Measurements from ENCODE around the gene LANCL2. TPM values are rescaled to one million over a fixed set of nuclear protein-coding genes. Genes with fewer than 3 reads are reported as not detected.
A peak's percentile ranks its signal among the peaks of the same experiment; 100 is the strongest.

Gene LANCL2
- total RNA-seq, 1 experiment from 2014 or later: 14.3 TPM

- no TSS peak for BruUV-seq (replicated peaks)
- H3K9me3 Mint-ChIP-seq (ENCODE audit: unreplicated experiment): no peaks in the 10 kb centered on the region
- TF ChIP-seq, protein P1, sequence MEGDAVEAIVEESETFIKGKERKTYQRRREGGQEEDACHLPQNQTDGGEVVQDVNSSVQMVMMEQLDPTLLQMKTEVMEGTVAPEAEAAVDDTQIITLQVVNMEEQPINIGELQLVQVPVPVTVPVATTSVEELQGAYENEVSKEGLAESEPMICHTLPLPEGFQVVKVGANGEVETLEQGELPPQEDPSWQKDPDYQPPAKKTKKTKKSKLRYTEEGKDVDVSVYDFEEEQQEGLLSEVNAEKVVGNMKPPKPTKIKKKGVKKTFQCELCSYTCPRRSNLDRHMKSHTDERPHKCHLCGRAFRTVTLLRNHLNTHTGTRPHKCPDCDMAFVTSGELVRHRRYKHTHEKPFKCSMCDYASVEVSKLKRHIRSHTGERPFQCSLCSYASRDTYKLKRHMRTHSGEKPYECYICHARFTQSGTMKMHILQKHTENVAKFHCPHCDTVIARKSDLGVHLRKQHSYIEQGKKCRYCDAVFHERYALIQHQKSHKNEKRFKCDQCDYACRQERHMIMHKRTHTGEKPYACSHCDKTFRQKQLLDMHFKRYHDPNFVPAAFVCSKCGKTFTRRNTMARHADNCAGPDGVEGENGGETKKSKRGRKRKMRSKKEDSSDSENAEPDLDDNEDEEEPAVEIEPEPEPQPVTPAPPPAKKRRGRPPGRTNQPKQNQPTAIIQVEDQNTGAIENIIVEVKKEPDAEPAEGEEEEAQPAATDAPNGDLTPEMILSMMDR (IDR thresholded peaks at IDR 0.05; ENCODE audit: unreplicated experiment): no peak
- H3K4me1 Mint-ChIP-seq (ENCODE audit: insufficient read depth, unreplicated experiment): peaks cover 18% of the 10 kb centered on the region
- DNase-seq (ENCODE audit: unreplicated experiment): no peak
- ChIA-PET POLR2A (no interaction called here), CTCF (interaction anchor here (1.1 to 1.3 kb wide), 3 partner anchors 158 to 205 kb away, joined by 3 to 4 read pairs (median 3); no protein-coding TSS in a partner anchor)
- no peaks in the 10 kb centered on the region for H3K27me3 Mint-ChIP-seq (ENCODE audit: insufficient read depth, unreplicated experiment)
- no peaks in the 10 kb centered on the region for H3K36me3 Mint-ChIP-seq (ENCODE audit: insufficient read depth, unreplicated experiment)
- no peak overlapping the region for H3K4me3 Mint-ChIP-seq (ENCODE audit: unreplicated experiment)
- intact Hi-C loops (cut with micrococcal nuclease): loop anchor here (10.0 kb wide), 1 partner anchor 638 kb away; no protein-coding TSS in a partner anchor
- no peak overlapping the region for H3K27ac Mint-ChIP-seq (ENCODE audit: low read depth, unreplicated experiment)
Observed at GRCh38 chr7:55436457-55436856, 71.3 kb downstream of the LANCL2 start.

DNA sequence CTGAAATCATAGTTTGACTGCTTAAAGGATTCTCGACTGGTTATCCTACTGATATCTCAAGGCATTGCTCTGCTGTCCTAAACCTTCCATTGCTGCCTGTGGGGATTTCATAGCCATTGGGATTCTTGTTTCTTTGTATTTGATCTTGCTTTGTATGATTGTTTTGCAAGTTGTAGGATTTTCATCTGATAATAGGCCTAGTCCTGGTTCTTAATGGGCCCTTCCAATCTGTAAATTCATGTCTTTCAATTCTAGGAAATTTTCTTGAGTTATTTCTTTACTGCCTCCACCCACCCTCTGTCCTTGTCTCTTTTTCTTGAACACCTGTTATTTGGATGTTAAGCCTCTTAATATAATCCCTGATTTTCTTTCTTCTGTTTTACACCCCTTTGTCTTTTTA lies 72.2 kb downstream of the LANCL2 start:
- H3K4me3 Mint-ChIP-seq (ENCODE audit: unreplicated experiment): no peak overlapping the region
- H3K27me3 Mint-ChIP-seq (ENCODE audit: insufficient read depth, unreplicated experiment): no peaks in the 10 kb centered on the region
- H3K27ac Mint-ChIP-seq (ENCODE audit: low read depth, unreplicated experiment): no peak overlapping the region
- CTCF ChIA-PET: interaction anchor here (1.1 kb wide), 1 partner anchor 204 kb away, joined by 3 read pairs; no protein-coding TSS in a partner anchor
- no peak for DNase-seq (ENCODE audit: unreplicated experiment)
- intact Hi-C loops (cut with micrococcal nuclease): loop anchor here (10.0 kb wide), 1 partner anchor 637 kb away; no protein-coding TSS in a partner anchor
- TF ChIP-seq, protein P1 (IDR thresholded peaks at IDR 0.05; ENCODE audit: unreplicated experiment): no peak
- no peaks in the 10 kb centered on the region for H3K9me3 Mint-ChIP-seq (ENCODE audit: unreplicated experiment)
- BruUV-seq (replicated peaks): no TSS peak
- no peaks in the 10 kb centered on the region for H3K36me3 Mint-ChIP-seq (ENCODE audit: insufficient read depth, unreplicated experiment)
- H3K4me1 Mint-ChIP-seq (ENCODE audit: insufficient read depth, unreplicated experiment): peaks cover 18% of the 10 kb centered on the region
- POLR2A ChIA-PET: no interaction called here

GRCh38 chr7:55438085-55438756 lies 73.1 kb downstream of the LANCL2 start:
- Mint-ChIP-seq H3K27me3 (ENCODE audit: insufficient read depth, unreplicated experiment) (no peaks in the 10 kb centered on the region), H3K27ac (ENCODE audit: low read depth, unreplicated experiment) (peak overlapping the region; percentile 46), H3K9me3 (ENCODE audit: unreplicated experiment) (no peaks in the 10 kb centered on the region), H3K4me1 (ENCODE audit: insufficient read depth, unreplicated experiment) (peaks cover 18% of the 10 kb centered on the region), H3K36me3 (ENCODE audit: insufficient read depth, unreplicated experiment) (no peaks in the 10 kb centered on the region), H3K4me3 (ENCODE audit: unreplicated experiment) (no peak overlapping the region)
- TF ChIP-seq, protein P1 (IDR thresholded peaks at IDR 0.05; ENCODE audit: unreplicated experiment): no peak
- ChIA-PET POLR2A (no interaction called here), CTCF (no interaction called here)
- intact Hi-C loops (cut with micrococcal nuclease): loop anchor here (10.0 kb wide), 1 partner anchor 637 kb away; no protein-coding TSS in a partner anchor
- BruUV-seq (replicated peaks): no TSS peak
- DNase-seq (ENCODE audit: unreplicated experiment): no peak

DNA sequence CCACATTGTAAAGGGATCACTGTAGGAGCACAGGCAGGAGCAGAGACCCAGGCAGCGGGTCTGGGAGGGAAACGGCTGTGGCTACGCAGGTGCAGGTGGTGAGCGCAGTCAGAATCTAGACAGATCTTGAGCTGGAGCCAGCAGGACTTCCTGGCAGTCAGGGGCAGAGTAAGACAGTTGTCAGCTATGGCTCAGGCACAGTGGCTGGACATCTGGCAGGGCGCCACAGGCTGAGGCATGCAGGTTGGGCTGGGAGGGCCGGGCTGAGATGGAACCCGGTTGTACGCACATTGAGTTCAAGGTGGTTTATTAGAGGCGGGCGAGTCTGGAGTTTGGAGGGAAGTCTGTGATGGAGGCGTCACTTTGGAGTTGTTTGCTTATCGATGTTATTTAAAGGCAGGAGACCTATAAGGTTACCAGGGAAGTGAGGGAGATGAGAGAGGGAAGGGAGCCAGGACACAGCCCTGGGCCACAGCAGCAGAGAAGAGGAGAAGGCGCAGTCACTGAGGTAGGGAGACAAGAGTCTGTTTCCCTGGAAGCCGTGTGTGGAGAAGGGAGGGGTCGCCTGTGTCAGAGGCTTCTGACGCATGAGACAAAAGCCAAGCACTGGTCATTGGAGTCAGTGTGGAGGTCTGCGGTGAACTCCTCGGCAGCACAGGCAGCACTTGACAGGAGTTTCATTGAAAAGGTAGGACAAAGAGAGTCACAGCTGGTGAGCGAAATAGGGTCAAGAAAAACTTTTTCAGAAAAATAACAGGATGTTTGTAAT lies 73.8 kb downstream of the LANCL2 start:
- Mint-ChIP-seq H3K36me3 (ENCODE audit: insufficient read depth, unreplicated experiment) (no peaks in the 10 kb centered on the region), H3K27ac (ENCODE audit: low read depth, unreplicated experiment) (peak overlapping the region; percentile 46), H3K4me1 (ENCODE audit: insufficient read depth, unreplicated experiment) (peaks cover 18% of the 10 kb centered on the region), H3K4me3 (ENCODE audit: unreplicated experiment) (no peak overlapping the region), H3K27me3 (ENCODE audit: insufficient read depth, unreplicated experiment) (no peaks in the 10 kb centered on the region), H3K9me3 (ENCODE audit: unreplicated experiment) (no peaks in the 10 kb centered on the region)
- CTCF ChIA-PET: no interaction called here
- TF ChIP-seq, protein P1 (IDR thresholded peaks at IDR 0.05; ENCODE audit: unreplicated experiment): no peak
- BruUV-seq (replicated peaks): no TSS peak
- POLR2A ChIA-PET: no interaction called here
- intact Hi-C loops (cut with micrococcal nuclease): loop anchor here (10.0 kb wide), 1 partner anchor 636 kb away; no protein-coding TSS in a partner anchor
- peak; percentile 65 for DNase-seq (ENCODE audit: unreplicated experiment)

Measured in MCF 10A (cell line).